ENCODE measurements around the gene BFSP1.

Gene BFSP1

DNA sequence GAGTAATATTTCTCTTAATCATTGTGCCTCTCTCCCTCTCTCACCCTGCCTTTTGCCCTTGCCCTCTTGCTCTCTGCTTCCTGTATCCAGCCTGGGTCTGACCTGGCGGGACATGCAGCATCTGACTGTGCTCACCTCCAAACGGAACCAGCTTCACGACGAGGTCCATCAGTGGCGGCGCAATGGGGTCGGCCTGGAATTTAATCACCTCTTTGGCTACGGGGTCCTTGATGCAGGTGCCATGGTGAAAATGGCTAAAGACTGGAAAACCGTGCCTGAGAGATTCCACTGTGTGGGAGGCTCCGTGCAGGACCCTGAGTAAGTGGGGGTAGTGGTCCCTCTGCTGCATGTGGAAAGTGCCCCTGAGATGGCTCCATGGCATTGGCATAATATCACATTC, 65.9 kb downstream of the BFSP1 start:
- DNase-seq (ENCODE audit: low spot score): no peak

DNA sequence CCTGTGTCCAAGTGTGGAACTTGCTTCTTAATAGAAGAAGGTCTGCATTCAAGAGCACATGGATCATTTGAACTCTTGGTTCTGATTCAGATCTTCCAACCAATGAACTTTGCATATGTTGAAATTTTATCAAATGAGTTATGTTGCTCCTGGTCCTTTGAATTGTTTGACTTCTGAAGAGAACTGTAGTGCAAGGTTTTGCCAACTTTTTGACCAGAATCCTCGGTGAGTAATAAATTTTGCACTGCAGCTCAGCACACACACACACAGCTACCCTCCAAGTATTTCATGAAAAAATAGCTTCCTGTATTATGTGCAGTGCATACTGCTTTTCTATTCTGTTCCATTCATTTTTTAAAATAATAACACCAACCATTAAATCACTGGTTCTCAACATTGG, 67.5 kb downstream of the BFSP1 start:
- no peak for DNase-seq (ENCODE audit: low spot score)

DNA sequence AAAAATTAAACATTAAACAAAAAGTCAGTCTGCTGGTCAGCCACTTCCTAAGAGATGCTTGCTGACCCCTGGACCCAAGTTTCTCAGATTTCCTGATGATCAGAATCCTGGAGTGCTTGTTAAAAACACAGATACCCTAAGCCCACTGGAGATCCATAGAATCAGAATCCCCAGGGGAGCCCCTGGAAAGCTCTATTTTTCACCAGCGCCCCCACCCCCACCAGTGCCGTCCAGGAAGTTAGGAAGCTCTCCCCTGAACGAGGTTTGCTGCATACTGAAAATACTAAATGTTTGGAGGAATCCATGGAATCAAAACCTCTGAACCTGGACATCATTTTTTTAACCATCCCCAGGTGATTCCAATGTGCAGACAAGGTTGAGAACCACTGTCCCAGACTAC, 69.2 kb downstream of the BFSP1 start:
- DNase-seq (ENCODE audit: low spot score): no peak

DNA sequence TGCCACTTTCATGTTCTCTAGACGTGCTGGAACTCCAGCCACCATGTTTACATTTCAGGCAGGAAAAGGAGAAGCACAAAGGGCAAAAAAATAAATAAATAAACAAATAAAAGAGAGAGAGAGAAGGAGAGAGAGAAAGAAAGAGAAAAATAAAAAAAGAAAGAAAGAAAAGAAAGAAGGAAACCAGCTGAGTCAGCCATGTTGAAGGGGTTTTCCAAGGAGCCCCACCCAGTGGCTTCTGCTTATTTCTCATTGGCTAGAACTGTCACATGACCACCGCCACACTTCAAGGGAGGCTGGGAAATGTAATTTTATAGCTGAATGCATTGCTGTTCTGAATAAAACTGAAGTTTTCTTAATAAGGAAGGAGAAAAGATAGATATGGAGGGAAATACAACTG, 71.1 kb downstream of the BFSP1 start:
- DNase-seq (ENCODE audit: low spot score): no peak

DNA sequence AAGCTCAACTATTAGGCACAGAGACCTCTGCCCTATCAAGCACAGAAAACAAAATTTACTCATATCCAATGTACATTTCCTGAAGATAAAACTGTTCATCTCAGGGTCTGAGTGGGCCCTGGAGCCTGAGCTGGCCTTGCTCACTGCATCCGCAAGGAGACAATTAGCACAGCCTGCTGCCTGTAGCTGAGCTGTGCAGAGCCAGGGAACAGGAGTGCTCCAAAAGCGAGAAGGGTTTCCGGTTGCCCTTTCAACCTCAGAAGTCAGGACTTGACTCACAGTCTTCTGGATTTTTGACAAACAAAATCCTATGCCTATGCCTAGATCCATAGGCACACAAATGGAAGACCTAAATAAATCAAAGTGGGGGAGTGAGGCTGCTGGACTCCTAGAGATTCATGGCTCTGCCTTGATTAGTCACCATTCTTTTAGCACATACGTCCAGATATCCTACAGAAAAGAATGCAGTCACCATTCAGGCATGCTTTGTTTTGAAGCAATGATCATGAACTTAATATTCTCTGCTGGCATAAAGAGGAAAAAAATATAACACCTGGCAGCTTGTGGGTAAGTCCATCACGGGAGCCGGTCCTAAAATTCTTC, 73.5 kb downstream of the BFSP1 start:
- DNase-seq (ENCODE audit: low spot score): no peak

DNA sequence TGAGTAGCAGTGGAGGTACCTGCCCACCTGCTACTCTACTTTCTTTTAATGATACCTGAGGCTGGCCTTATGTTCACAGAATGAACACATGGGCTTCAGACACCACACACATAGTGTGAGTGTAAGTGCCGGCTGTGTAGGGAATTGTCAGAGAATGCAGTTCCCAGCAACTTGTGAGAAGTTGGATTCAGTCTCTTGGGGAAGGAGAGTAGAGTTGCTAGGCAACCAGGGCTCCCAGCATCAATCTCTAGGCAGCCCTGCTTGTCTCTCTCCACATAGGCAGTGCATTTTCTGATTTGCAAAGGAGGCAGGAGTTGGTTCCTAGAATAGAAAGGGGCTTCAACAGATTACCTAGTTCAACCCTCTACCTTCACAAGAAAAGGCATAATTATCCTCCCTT, 74.1 kb downstream of the BFSP1 start:
- no peak for DNase-seq (ENCODE audit: low spot score)

DNA sequence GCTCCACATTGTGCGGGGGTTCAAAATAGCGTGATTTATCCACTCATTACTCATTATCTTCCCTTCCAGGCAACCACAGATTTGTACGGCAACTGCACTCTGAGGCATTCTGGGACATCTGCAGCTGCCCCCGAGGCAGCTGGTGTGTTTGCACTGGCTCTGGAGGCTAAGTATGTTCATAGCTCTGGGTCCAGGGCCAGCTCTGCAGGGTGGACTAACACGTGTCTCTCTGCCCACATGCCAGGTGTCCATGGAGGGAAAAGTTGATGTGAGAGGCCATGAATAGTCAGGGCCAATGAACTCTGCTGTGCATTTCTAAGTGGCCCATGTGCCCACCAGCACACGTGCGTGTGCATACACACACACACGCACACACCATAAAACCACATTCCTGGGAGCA, 74.9 kb downstream of the BFSP1 start:
- no peak for DNase-seq (ENCODE audit: low spot score)

DNA sequence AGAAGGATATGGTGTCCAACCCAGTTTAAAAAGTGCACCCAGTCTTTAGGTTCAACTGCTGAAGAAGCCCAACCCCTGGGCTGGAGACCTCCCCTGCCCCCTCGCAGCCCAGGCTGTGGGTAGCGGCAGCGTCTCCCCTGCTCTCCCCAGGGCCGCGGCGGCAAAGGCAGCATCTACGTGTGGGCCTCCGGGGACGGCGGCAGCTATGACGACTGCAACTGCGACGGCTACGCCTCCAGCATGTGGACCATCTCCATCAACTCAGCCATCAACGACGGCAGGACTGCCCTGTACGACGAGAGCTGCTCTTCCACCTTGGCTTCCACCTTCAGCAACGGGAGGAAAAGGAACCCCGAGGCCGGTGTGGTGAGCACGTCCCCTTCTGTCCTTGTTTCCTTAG, 77.6 kb downstream of the BFSP1 start:
- DNase-seq (ENCODE audit: low spot score): no peak

DNA sequence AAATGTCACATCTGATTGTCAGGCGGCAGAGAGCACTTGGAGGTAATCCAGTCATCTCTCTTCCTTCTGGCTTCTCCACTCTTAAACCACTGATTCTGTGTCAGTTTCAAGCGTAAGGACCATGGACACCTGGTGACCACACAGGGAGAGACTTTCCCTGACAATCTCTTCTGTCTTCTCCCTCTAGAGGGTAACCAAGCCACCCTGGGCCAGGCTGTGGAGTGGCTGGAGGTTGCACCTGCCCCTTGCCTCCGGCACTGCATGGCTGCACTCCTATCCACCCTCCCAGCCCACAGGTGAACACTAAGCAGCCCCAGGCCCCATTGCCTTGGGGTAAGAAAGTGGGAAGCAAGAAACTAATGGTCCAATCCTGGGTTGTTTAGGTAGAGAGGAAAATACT, 78.7 kb downstream of the BFSP1 start:
- DNase-seq (ENCODE audit: low spot score): no peak

DNA sequence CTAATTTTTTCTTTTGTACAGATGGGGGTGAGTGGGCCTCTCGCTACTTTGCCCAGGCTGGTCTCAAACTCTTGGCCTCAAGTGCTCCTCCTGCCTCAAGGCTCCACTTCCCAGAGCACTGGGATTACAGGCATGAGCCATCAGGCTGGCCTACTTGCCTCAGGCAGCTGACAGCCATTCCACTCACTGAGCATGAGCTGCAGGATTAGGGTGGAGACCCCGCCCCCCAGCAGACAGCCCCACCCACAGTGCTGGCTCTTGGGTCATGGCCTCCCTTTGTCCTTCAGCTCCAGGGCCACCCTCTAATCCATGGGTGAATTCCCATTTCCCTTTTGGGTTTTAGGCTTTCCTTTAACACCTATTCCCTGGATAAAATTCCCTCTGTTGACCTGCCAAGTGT, 82.1 kb downstream of the BFSP1 start:
- DNase-seq (ENCODE audit: low spot score): no peak

DNA sequence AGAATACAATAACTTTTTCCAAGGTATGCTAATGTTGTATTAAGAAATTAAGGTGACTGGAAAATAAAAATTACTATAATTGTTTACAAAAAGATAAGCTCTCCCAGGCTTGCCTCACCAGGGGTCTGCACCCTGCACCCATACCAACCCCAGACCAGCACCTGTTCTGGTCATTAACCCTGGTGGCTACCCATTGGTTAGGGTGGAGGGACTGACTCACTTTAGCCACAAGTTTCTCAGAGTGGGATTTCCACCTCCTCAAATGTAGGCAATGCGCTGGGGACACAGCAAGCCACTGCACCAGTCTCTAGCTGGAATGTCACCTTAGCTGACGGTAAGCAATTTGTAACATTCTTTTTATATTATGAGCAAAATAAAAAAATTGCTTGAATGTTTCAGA, 83.1 kb downstream of the BFSP1 start:
- DNase-seq (ENCODE audit: low spot score): no peak

DNA sequence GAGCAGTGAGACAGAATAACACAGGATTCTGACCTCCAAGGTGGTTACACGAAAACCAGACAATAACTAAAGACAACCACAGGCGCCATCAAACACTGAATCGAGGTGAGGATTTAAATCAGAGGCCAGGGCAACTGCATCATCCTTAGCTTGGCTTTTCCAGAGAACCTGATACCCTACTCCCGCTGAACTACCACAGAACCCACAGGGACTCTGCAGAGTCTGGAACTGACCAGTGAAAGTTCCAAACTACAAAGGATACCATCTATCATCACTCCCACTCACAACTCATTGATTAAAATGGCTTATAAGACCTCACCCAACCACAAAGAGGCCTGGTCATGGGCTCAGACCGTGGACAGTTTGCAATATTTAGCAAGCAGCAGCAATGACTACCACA, 85.0 kb downstream of the BFSP1 start:
- no peak for DNase-seq (ENCODE audit: low spot score)

DNA sequence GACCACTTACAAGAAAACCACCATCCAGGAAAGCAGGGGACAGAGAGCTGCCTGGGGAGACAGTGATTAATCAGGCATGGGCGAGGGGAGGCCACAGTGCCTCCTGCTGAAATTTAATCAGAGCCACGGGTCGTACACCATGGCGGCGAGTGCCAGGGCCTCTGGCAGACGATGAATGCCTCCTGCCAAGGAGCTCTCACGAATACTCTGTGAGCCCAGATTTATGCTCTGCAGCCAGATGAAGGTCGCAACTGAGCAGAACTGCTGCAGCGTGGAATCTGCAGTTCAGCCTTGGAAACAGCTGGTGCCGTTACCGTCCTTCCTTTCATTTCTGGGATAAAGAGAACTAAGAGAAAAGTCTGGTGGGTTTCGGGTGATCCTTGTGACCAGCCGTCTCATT, 85.6 kb downstream of the BFSP1 start:
- DNase-seq (ENCODE audit: low spot score): no peak

DNA sequence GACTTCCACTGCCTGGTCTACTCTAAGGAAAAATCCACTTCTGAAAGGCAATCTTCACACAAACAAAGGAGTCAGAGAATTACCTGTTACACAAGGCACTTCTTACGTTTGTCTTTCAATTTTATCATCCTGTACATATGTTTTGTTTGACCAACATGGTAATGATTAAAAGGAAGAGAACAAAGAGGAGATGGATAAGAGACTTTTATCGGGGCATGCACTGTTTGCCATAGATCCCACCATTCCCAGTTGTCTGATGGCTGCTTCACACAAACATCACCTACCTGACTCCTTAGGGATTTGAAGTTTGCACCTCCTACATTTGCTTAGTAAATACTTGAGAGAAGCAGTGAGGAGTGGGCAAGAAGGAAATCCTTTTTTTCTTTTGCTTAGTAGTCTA, 87.1 kb downstream of the BFSP1 start:
- no peak for DNase-seq (ENCODE audit: low spot score)
